ENCODE data around the gene SERPINB6. TPM values are rescaled to one million over a fixed set of nuclear protein-coding genes. Genes with fewer than 3 reads are reported as not detected.

Gene SERPINB6
- total and polyA plus RNA-seq, 10 donors, result 111 to 256 (median 191) TPM

GRCh38 chr6:2917065-2917464, 54.3 kb downstream of the SERPINB6 start:
- TF ChIP-seq CTCF (IDR thresholded peaks at IDR 0.05 in 8 of 11, conservative IDR thresholded peaks at IDR 0.05 in 3 of 11) (peak in 1 of 11 experiments; percentile 25), POLR2A (IDR thresholded peaks at IDR 0.05) (no peak)
- Histone ChIP-seq H3K27me3 (replicated peaks in 1 of 7) (no peaks in the 10 kb centered on the region), H3K9me3 (no peaks in the 10 kb centered on the region), H3K36me3 (no peaks in the 10 kb centered on the region), H3K4me3 (no peak overlapping the region), H3K27ac (peak overlapping the region in 1 of 8 donors; percentile 13), H3K4me1 (peaks cover 4 to 23% (median 11%) of the 10 kb centered on the region in 6 donors)
- DNase-seq, result no peak
- 69 to 93% (median 82%) methylated on average over 4 of the region's 4 CpGs for WGBS, 5 donors
- intact Hi-C loops (cut with DNase I; ENCODE audit: low total_unique reads), result loop anchor here (10.0 kb wide), 1 partner anchor 62 kb away; no protein-coding TSS in a partner anchor

GRCh38 chr6:2916158-2916925, 55.0 kb downstream of the SERPINB6 start:
- Histone ChIP-seq H3K27ac (peak overlapping the region in 1 of 8 donors; percentile 13), H3K4me1 (peaks cover 4 to 29% (median 15%) of the 10 kb centered on the region in 6 donors), H3K36me3 (no peaks in the 10 kb centered on the region), H3K4me3 (no peak overlapping the region), H3K27me3 (replicated peaks in 1 of 7) (no peaks in the 10 kb centered on the region), H3K9me3 (no peaks in the 10 kb centered on the region)
- intact Hi-C loops (cut with DNase I; ENCODE audit: low total_unique reads), result loop anchor here (10.0 kb wide), 1 partner anchor 62 kb away; no protein-coding TSS in a partner anchor
- TF ChIP-seq CTCF (IDR thresholded peaks at IDR 0.05 in 8 of 11, conservative IDR thresholded peaks at IDR 0.05 in 3 of 11) (no peak), POLR2AphosphoS5 (IDR thresholded peaks at IDR 0.05) (no peak), POLR2A (IDR thresholded peaks at IDR 0.05) (no peak)
- no peak for DNase-seq
- WGBS, 5 donors, result 82 to 86% (median 84%) methylated on average over 3 of the region's 3 CpGs

GRCh38 chr6:2915150-2915549, 56.2 kb downstream of the SERPINB6 start:
- Histone ChIP-seq H3K36me3 (no peaks in the 10 kb centered on the region), H3K9me3 (no peaks in the 10 kb centered on the region), H3K4me1 (peaks cover 4 to 41% (median 25%) of the 10 kb centered on the region in 6 donors), H3K4me3 (no peak overlapping the region), H3K27me3 (replicated peaks in 1 of 7) (no peaks in the 10 kb centered on the region), H3K27ac (no peak overlapping the region)
- 77 to 90% (median 89%) methylated on average over 3 of the region's 3 CpGs for WGBS, 5 donors
- no peak for TF ChIP-seq POLR2AphosphoS5 (IDR thresholded peaks at IDR 0.05)
- TF ChIP-seq POLR2A (IDR thresholded peaks at IDR 0.05), result no peak
- no peak for TF ChIP-seq CTCF (IDR thresholded peaks at IDR 0.05 in 8 of 11, conservative IDR thresholded peaks at IDR 0.05 in 3 of 11)
- DNase-seq, result no peak
- intact Hi-C loops (cut with DNase I; ENCODE audit: low total_unique reads), result loop anchor here (10.0 kb wide), 1 partner anchor 60 kb away; no protein-coding TSS in a partner anchor

- 81 to 91% (median 85%) methylated on average over 7 of the region's 7 CpGs for WGBS, 5 donors
- no peak for DNase-seq
- no peak for TF ChIP-seq POLR2AphosphoS5 (IDR thresholded peaks at IDR 0.05)
- TF ChIP-seq CTCF (IDR thresholded peaks at IDR 0.05 in 8 of 11, conservative IDR thresholded peaks at IDR 0.05 in 3 of 11), result no peak
- no peak for TF ChIP-seq POLR2A (IDR thresholded peaks at IDR 0.05)
Observed at GRCh38 chr6:2914318-2914660, 57.1 kb downstream of the SERPINB6 start.

More at GRCh38 chr6:2914318-2914660, 57.1 kb downstream of the SERPINB6 start:
- Histone ChIP-seq H3K9me3 (no peaks in the 10 kb centered on the region), H3K4me1 (peaks cover under 1 to 45% (median 23%) of the 10 kb centered on the region in 6 donors), H3K4me3 (no peak overlapping the region), H3K27ac (no peak overlapping the region), H3K36me3 (no peaks in the 10 kb centered on the region), H3K27me3 (replicated peaks in 1 of 7) (no peaks in the 10 kb centered on the region)
- intact Hi-C loops (cut with DNase I; ENCODE audit: low total_unique reads), result loop anchor here (10.0 kb wide), 1 partner anchor 59 kb away; no protein-coding TSS in a partner anchor
